NCI-H82 (cell line): Measurements from ENCODE around the gene KCNN1.

Experiments
- DNase-seq: peaks from one replicate; lab custom pipeline; 2025; lab: John Stamatoyannopoulos, UW

KCNN1 gene

DNA sequence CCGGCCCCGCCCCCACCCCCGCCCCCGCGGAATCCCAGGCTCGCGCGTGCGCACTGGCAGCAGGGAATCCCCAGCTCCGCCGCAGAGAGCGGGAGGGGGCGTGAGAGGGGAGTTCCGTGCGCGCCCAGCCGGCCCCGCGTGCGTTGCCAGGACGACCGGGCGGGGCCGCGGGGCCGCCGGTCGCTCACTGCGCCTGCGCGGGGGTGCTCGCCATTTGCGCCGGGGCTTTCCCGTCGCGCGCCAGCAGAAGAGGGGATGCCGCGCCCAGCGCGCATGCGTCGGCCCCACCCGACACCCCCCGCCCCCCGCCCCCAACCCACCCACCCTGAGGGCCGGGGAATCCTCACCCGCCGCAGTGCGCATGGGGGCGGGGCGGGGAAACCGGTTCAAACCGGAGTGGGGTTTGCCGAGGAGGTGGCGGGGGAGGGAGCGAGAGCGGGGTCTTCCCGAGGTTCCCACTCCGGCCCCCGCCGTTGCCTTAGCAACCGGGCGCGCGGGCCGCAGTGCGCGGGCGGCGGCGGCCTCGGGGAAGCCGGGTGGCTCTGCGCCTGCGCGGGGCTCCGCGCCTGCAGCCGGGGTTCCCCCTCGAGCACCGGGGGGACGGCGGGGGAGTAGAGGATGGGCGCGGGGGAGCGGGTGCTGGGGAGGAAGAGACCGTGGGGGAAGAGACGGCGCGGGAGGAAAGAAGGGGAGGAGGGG lies 18.9 kb upstream of the KCNN1 start:
- DNase-seq = peak; percentile 100

DNA sequence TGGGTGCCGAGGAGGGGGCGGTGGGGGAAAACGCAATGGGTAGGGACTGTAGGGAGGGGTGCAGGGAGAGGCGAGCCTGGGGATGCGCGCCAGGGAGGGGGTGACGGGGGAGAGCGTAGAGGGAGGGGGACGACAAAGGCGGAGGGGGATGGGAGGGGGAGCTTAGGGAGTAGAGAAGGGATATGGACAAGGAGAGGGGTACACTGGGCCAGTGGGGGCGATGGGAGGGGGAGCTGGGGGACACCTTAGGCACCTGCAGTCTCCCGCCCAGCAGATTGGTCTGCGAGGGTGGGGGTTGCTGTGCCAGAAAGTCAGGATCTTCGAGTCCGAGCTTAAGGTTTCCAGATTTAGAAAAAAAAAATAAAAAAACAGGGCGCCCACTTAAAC lies 18.4 kb upstream of the KCNN1 start:
- DNase-seq = peak; percentile 98

DNA sequence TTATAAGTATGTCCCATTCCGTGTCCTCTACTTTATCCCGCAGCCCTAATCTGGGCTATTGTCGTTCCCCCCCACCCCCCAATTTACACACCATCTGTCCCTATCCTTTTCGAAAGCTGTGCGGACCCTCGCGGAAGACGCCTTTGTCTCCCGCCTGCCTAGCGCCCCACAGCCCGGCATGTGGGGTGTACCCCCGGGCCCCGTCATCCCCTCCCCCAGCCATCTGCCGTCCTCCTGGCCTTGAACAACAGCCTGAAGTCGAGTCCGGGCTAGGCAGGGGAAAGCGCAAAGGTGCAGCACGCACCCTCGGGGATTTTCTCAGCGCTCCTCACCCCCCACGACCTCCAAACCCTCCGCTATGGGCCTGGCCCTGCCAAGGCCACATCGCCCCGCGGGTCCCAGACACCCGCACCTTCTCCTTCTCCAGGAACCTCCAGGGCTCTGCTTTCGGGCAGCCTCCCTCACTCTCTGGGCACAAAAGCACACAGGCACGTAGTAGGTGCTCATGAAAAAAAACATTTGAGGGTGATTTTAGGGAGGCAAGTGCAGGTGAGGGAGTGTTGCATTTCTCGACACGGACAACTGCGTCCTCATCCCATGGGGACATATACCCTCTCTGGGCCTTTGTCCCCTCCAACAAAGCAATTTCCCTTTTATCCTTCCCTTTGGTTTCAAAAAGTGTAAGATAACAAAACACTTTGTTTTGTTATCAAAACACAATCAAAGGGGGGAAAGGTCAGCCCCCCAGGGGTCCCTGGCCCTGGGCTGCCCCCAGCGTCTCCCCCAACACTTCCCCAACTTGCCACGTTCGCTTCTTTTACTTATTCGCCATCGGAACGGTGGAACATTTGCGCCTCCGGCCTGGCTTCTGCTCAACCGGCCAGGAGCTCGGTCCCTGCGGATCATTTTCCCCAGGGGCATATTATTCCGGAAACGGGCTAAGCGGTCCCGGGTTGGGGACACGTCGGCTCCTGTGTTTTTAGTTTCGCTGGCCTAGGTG lies 17.7 kb upstream of the KCNN1 start:
- DNase-seq = peak; percentile 94

DNA sequence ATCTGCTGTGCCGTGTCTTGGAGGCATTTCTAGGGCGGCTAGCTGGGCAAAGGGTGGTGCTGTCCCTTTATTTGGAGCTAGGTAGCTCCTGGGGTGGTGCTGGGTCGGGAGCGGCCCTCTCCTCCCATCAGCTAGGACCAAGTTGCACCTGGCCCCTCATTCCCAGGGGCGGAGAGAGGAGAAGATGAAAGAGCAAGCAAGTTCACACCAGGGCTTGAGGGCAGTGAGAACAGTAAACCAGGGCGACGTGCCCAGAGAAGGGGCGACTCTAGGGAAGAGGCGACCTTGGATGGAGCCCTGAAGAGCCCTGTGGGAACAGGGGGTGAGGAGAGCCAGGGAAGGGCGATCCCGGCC lies 17.0 kb upstream of the KCNN1 start:
- peak; percentile 89 for DNase-seq

DNA sequence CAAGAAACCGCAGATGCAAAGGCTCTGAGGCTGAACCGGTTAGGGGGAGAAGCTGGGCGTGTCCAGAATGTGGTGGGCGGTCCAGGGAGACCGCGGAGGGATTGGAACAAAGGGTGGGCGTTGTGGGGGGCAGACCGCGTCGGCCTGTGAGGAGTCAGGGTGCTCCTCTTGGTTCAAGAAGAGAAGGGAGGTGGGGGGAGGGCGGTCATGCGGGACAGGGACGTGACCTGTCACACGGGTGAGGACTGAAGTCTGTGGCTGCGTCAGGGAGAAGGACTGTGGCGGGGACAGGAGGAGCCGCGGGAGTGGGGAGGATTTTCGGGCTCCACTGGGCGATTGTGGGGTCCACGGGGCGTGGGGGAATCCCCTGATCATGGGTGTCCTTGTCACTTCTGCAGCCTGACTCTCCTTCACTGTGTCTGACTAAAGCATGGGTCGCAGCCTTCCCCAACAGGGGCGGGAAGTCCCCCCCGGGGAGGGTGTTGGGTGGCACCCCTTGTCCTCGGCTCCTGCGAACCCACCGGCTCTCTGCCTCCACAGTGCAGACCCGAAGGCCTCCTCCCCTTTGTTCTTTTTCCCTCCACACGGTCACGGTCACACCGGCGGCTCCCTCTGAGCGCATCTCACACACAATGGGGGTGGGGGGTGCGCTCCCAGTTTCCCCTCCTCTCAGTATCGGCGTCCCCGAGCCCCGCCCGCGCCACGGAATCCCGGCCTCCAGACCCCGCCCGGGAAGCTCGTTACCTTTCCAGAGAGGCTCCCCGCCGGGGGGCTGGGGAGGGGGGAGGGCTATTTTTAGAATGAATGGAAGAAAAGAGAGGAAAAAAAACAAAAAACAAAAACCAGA lies 16.4 kb upstream of the KCNN1 start:
- peak; percentile 92 for DNase-seq

DNA sequence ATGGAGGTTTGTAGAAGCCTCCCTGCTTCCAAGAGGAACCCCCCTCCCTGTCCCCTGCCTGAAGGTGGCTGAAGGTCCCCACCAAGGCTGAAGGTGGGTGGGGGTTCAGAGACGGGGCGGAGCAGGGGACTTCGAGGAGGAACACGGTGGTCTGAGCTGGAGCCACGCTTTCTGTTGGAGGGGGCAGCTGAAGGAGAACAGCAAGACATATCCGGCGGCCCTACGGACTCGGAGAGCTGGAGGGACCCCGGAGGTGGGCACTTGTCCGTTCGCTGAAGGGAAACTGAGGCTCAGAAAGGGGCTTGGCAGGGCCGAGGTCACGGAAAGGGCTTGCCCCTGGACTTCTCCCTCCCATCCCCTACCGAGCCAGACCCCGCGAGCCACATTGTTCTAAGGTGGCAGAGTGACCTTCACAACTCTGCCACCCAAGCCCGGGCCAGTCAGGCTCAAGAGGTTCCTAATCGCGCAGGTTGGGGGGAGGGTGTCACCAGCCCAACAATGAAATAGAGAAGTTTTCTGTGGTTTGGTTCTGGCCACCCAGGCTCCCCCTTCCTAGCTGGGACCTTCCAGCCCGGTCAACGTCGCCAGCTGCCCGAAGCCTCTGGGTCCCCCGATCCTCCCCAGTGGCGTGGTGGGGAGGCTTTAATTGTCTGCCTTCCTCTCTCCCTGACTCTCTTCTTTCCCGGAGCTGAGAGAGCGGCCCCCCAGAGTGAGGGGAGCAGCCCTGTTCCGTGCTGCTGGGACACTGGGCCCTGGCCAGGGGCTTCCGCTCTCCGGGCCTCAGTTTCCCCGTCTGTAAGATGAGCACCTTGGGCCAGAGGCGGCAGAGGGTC lies 15.5 kb upstream of the KCNN1 start:
- DNase-seq = peak; percentile 72

DNA sequence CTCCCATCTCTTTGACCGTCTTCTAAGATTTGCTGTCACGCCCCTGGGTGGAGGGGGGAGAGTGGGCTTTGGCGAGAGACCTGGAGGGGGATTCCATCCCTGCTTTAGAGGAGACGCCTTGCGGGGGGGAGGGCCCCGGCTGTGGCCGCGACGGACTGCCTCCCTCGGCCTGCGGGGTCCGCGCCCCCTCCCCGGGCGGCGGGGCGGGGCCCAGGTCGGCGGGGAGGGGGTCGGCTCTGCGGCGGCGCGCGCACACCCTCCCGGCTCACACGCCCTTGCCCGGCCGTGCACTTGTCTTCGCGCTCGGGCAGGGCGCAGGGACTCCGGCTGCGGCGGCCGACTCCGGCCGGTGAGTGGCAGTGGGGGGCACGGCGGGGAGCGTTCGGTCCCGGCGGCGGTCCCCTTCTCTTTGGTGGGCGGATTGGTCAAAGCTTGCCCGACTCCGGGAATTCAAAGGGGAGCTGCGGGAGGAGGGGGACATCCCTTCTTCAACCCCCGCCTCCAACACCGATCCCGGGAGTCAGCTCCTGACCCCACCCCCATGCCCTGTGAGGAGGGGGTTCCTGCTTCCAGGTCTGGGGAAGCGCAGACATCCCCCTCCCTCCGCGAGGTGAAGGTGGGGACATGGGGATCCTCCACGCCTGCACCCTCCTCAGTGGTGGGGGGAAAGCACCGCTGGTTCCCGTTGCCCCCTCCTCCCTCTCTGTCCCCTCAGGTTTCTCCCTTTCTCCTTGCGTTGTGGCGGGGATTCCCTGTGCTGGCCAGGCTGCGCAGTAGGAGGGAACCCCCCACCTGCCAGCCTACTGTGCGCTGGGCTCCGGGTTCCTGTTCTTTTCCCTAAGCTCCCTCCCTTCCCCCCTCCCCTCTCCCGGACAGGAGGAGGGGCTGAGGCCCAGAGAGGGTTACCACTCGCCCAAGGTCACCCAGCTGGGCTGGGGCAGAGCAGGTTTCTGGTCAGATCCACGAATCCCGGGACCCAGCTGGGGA lies 14.6 kb upstream of the KCNN1 start:
- DNase-seq = peak; percentile 78

DNA sequence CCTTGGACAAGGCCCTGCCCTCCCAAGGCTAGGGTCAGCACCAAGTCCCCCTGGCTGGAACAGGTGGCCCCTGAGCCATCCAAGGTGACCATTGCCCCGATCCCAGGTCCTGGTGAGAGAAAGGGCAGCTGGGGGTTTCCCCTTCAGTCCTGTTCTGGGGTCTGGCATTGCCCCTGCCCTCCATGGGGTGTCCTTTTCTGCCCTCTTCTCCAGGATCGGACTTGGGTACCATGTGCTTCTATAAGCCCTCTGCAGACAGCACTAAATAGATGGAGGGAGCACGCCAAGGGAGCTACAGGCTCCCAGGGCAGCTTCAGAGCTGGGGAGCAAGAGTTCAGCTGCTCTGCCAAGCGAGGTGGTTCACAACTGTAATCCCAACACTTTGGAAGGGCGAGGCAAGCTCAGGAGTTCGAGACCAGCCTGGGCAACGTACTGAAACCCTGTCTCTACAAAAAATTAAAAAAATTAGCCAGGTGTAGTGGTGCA lies 13.5 kb upstream of the KCNN1 start:
- peak; percentile 44 for DNase-seq

DNA sequence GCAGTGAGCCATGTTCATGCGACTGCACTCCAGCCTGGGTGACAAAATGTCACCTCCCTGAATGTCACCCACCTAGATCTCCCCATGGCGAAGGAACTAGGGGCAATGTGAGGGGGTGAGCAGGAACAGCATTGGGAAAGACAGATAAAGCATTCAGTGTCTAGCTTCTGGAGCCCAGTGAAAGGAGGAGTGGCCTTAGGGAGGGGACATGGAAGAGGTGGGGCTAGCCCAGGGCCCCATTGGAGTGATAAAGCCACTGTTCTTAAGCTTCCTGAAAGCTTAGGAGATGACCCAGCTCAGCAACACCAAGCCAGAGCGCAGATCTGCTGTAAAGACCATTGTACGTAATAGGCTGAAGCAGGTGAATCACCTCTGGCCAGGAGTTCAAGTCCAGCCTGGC lies 13.0 kb upstream of the KCNN1 start:
- DNase-seq = peak; percentile 93

DNA sequence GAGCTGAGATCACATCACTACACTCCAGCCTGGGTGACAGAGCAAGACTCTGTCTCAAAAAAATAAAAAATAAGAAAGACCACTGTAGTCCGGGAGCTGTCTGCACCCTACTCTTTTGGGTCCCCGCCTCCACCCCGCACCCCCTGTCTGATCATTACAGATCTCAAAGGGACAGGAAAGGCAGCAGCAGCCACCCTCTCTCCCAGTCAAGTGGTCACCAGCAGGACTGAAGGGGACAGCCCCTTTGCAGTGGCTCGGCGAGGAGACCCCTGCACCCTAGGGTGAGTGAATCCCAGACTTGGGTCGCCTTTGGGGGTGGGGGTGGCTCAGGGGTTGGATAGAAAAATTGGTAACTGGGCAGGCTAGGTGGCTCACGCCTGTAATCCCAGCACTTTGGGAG lies 12.5 kb upstream of the KCNN1 start:
- no peak for DNase-seq

DNA sequence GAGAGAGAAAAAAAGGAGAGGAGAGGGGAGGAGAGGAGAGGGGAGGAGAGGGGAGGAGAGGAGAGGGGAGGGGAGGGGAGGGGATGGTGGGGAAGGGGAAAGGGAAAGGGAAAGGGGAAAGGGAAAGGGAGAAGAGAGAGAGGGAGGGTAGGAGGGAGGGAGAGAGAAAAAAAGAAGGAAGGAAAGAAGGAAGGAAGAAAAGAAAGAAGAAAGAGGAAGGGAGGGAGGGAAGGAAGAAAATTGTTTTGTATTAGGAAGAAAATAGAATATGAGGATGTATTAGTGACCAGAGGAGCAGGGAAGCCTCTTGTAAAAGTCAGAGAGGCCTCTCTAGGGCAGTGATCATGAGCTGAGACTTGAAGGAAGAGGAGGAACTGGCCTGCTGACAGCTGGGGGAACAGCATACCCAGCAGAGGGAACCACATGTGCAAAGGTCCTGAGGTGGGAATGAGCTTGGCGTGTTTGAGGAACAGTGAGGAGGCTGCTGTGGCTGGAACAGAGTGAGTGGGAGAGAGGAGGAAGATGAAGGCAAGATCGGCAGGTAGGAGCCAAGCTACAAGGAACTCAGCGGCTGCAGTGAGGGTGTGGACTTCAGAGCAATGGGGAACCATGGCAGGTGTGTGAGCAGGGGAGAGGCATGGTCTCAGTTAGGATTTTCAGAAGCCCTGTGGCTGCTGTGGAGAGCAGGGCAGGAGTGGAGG lies 9.6 kb upstream of the KCNN1 start:
- DNase-seq = no peak

DNA sequence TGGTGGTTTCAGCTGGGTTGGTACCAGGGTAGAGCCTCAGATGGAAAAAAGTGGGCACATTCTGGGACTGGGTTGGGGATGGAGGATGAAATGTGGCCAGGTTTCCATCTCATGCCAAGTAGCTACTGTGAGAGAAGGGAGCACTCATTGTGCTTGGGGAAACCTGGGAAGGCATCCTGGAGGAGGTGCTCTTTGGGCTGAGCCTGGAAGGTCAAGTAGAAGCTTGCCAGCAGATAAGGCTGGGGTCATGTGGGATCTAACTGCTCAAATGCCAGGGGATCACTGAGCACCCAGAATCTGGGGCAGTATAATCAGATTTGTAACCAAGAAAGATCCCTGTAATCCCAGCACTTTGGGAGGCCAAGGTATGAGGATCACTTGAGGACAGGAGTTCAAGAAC lies 9.0 kb upstream of the KCNN1 start:
- DNase-seq = no peak

DNA sequence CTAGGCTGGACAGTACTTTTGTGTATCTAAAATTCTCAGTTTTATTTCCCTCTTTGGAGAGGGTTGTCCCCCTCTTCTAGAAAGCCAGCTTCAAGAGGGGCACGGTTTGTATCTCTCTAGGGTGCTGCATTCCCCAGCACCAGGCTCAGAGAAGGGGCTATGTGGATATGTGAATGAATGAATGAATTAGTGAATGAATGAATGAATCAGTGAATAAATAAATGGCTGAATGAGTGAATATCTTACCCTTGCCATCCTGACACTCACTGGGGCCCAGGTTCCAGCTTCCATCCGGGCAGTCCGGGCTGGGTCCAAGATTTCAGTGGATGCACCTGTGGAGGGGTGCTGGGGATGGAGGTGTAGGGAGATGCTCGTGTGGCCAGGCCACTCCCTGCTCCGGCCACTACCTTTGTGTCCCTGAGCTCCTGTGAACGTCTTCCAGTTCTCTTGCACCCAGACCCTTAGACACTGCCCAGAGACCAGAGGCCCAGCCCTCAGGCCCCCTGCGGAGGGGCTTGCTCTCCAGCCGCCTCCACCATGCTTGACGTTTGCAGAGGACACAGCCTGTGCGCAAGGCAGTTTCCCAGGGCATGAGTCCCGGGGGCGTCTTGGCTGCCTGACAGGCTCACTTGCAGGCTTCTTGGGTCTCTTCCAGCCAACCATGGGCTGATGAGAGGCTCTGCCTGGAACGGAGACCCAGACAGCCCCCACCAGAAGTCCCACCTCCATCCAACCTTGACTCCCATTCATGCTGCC lies 2.8 kb upstream of the KCNN1 start:
- no peak for DNase-seq

DNA sequence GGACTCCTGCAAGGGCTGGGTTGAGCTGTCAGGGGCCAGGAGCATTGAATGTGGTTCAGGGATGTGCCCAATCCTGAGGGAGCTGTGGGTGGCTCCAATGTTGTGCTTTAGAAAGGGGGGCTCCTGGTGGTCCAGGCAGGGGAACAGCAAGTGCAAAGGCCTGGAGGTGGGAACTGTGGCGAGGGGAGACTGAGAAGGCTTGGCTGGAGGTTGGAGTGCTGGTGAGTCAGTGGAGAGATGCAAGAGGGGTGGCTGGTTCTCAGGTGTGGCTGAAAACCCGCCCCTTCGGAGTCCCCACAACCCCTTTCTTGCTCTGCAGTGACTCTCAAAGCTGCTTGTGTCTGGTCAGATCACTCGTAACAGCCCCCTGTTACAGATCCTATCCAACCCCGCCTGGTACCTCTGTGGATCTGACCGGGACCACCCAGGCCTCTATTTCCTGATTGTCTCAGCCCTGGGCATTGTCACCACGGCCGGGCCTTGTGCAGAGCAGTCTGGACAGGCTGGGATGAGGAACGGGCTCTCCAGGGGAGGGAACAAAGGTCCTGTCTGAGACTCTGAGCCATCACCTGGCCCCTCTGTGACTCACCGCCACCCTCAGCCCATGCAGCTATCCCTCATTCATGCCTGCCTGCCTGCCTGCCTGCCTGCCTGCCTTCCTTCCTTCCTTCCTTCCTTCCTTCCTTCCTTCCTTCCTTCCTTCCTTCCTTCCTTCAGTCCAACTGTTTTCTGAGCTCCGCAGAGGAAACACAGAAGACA lies 1.4 kb upstream of the KCNN1 start:
- DNase-seq = no peak

DNA sequence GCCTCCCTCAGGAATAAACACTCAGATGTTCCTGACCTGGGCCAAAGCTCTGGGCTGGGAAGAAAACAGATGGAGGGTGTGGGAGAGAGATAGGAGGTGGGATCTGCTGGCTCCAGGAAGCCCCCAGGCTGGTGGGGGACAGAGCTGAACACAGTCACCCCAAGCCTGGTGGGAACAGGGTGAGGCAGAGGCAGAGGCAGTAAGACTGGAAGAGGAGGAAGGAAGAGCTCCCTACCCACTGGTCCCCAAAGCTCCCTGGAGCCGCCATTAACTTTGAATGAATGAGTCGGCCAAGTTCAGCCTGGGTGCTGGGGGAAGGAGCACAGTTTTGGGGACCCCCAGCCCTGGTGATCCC lies 801 bp upstream of the KCNN1 start:
- DNase-seq = no peak

DNA sequence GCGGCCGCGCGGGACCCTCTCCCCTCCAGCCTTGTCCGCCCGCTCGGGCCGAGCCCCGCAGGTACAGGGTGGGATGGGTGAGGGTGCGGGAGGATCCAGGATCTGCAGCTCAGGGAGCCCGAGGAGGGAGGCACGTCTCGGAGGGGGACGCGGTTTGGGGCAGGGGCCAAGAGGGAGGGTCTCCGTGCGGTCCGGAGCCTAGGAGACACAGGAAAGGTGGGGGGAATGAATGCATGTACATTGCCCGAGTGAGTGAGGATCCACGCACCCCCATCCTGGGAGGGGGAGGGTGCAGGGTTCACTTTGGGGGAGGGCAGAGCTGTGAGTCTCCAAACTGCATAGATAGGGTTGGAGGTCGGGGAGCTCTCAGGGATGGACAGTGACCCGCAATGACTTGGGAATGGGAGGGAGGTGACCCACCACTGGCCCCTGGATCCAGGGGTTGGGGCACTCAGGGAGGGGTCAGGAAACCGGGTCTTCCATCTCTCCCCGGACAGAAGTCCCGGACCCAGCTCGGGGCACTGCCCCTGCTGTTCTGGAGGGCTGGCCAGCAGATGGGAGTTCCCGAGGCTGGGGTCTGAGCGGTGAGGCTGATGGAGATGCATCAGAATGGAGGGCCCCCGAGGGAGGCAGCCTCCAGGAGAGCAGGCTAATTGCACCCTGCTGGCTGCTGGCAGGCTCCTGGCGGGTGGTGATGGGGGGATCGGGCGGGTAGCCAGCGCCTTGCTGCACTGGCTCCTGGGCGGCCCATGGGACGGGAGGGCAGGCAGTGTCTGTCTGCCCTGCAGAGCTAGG lies 547 bp downstream of the KCNN1 start:
- DNase-seq = no peak

DNA sequence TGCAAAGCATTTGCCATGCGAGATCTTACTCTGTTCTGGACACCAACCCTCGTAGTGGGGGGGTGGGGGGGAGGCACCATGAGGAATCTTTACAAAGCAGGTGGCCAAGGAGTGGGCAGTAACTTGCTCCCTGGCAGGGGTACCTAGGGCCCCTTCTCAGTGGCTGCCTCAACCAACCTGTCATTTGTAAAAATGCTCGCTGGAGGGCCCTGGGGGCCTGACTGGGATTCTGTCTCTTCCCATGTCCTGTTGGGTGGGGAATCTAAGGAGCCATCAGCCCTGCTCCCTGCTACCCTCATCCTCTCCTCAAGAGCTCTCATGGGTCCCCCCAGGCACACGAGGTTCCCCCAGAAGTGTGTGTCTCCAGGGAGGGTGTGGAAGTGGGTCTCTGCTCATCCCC lies 1.5 kb downstream of the KCNN1 start:
- DNase-seq = no peak
